ENCODE measurements around the gene CCSER1.

CCSER1 gene

GRCh38 chr4:90537491-90537890, 410.3 kb downstream of the CCSER1 start:
- no peak for FAIRE-seq
- DNase-seq (ENCODE audit: insufficient read length, low spot score), result no peak

- FAIRE-seq, result no peak
- no peak for DNase-seq (ENCODE audit: insufficient read length, low spot score)
These were observed 413.3 kb downstream of the CCSER1 start for GRCh38 chr4:90540536-90540935.

GRCh38 chr4:90542216-90542615, 415.0 kb downstream of the CCSER1 start:
- DNase-seq (ENCODE audit: insufficient read length, low spot score), result no peak
- FAIRE-seq, result no peak

- no peak for DNase-seq (ENCODE audit: insufficient read length, low spot score)
- FAIRE-seq, result no peak
These were observed 416.4 kb downstream of the CCSER1 start for GRCh38 chr4:90543419-90544170.

GRCh38 chr4:90544532-90545045, 417.4 kb downstream of the CCSER1 start:
- DNase-seq (ENCODE audit: insufficient read length, low spot score), result no peak
- no peak for FAIRE-seq

GRCh38 chr4:90545380-90545779, 418.2 kb downstream of the CCSER1 start:
- DNase-seq (ENCODE audit: insufficient read length, low spot score) (no peak), FAIRE-seq (no peak)

GRCh38 chr4:90546114-90546513, 418.9 kb downstream of the CCSER1 start:
- DNase-seq (ENCODE audit: insufficient read length, low spot score), result no peak
- no peak for FAIRE-seq

- FAIRE-seq, result no peak
These were observed 443.4 kb downstream of the CCSER1 start for GRCh38 chr4:90570615-90571014.

GRCh38 chr4:90572996-90573395, 445.8 kb downstream of the CCSER1 start:
- FAIRE-seq, result no peak
- DNase-seq (ENCODE audit: insufficient read length, low spot score), result no peak

More at GRCh38 chr4:90570615-90571014, 443.4 kb downstream of the CCSER1 start:
- DNase-seq (ENCODE audit: insufficient read length, low spot score), result no peak

GRCh38 chr4:90575371-90575770, 448.2 kb downstream of the CCSER1 start:
- DNase-seq (ENCODE audit: insufficient read length, low spot score), result no peak
- FAIRE-seq, result no peak

GRCh38 chr4:90580326-90580725, 453.1 kb downstream of the CCSER1 start:
- DNase-seq (ENCODE audit: insufficient read length, low spot score), result no peak
- no peak for FAIRE-seq

GRCh38 chr4:90582087-90582486, 454.9 kb downstream of the CCSER1 start:
- FAIRE-seq (no peak), DNase-seq (ENCODE audit: insufficient read length, low spot score) (no peak)

- DNase-seq (ENCODE audit: insufficient read length, low spot score) (no peak), FAIRE-seq (no peak)
These were observed 456.9 kb downstream of the CCSER1 start for GRCh38 chr4:90584051-90584450.

GRCh38 chr4:90585961-90586360, 458.8 kb downstream of the CCSER1 start:
- no peak for DNase-seq (ENCODE audit: insufficient read length, low spot score)
- no peak for FAIRE-seq

- FAIRE-seq (no peak), DNase-seq (ENCODE audit: insufficient read length, low spot score) (no peak)
These were observed 459.6 kb downstream of the CCSER1 start for GRCh38 chr4:90586799-90587198.

GRCh38 chr4:90597927-90598326, 470.7 kb downstream of the CCSER1 start:
- DNase-seq (ENCODE audit: insufficient read length, low spot score) (no peak), FAIRE-seq (no peak)

GRCh38 chr4:90598741-90599140, 471.5 kb downstream of the CCSER1 start:
- DNase-seq (ENCODE audit: insufficient read length, low spot score), result no peak
- no peak for FAIRE-seq

- FAIRE-seq (no peak), DNase-seq (ENCODE audit: insufficient read length, low spot score) (no peak)
These were observed 475.5 kb downstream of the CCSER1 start for GRCh38 chr4:90602726-90603125.

GRCh38 chr4:90603540-90603939, 476.3 kb downstream of the CCSER1 start:
- FAIRE-seq, result no peak
- DNase-seq (ENCODE audit: insufficient read length, low spot score), result no peak

GRCh38 chr4:90606781-90607180, 479.6 kb downstream of the CCSER1 start:
- no peak for DNase-seq (ENCODE audit: insufficient read length, low spot score)

GRCh38 chr4:90614371-90614770, 487.2 kb downstream of the CCSER1 start:
- FAIRE-seq, result no peak
- DNase-seq (ENCODE audit: insufficient read length, low spot score), result no peak

More at GRCh38 chr4:90606781-90607180, 479.6 kb downstream of the CCSER1 start:
- FAIRE-seq, result no peak

- FAIRE-seq (no peak), DNase-seq (ENCODE audit: insufficient read length, low spot score) (no peak)
These were observed 493.9 kb downstream of the CCSER1 start for GRCh38 chr4:90621080-90621479.

GRCh38 chr4:90624781-90625180, 497.6 kb downstream of the CCSER1 start:
- DNase-seq (ENCODE audit: insufficient read length, low spot score), result no peak
- FAIRE-seq, result no peak
